ENCODE measurements around the gene SCNN1G. TPM values are rescaled to one million over a fixed set of nuclear protein-coding genes. Genes with fewer than 3 reads are reported as not detected.

SCNN1G gene
- total and polyA plus RNA-seq, 2 donors (not counting 3 experiments of a cell fraction or from before 2014, with no cell fraction given): not detected

GRCh38 chr16:23186171-23186570 is 3.6 kb downstream of the SCNN1G start:
- BruUV-seq (replicated peaks): no TSS peak
- no peak overlapping the region for H3K27ac ChIP-seq (ENCODE audit: insufficient read depth, low read depth, low read length)
- H3K9me3 ChIP-seq (replicated peaks; ENCODE audit: control insufficient read depth, insufficient read depth, low read length): no peaks in the 10 kb centered on the region
- H3K9ac ChIP-seq (replicated peaks; ENCODE audit: extremely low read depth, insufficient read depth, low read length): no peak overlapping the region
- H3K27me3 ChIP-seq (ENCODE audit: control insufficient read depth in 2 of 2, insufficient read depth in 2 of 2, low read length in 2 of 2): peaks cover 27 to 30% of the 10 kb centered on the region in 2 experiments
- H3K79me2 ChIP-seq (ENCODE audit: control insufficient read depth, insufficient read depth, low read length): no peaks in the 10 kb centered on the region
- TF ChIP-seq MAX (IDR thresholded peaks at IDR 0.05; ENCODE audit: insufficient read depth, insufficient read length) (no peak), JUN (IDR thresholded peaks at IDR 0.05; ENCODE audit: borderline replicate concordance, insufficient read depth, insufficient read length, low read depth) (no peak), EZH2 (IDR thresholded peaks at IDR 0.05; ENCODE audit: borderline replicate concordance, low read depth, low read length, severe bottlenecking) (no peak), FOS (IDR thresholded peaks at IDR 0.05; ENCODE audit: borderline replicate concordance, insufficient read depth, low read length) (no peak), POLR2A (IDR thresholded peaks at IDR 0.05; ENCODE audit: low read depth, low read length) (no peak), GATA2 (IDR thresholded peaks at IDR 0.05; ENCODE audit: insufficient read depth, insufficient read length, low read depth, low read length) (no peak), CTCF (IDR thresholded peaks at IDR 0.05; ENCODE audit: extremely low read depth in 1 of 2, insufficient read depth in 1 of 2, low read depth in 1 of 2, low read length in 2 of 2) (no peak), MYC (IDR thresholded peaks at IDR 0.05; ENCODE audit: low read depth, low read length) (no peak), POLR2AphosphoS5 (IDR thresholded peaks at IDR 0.05; ENCODE audit: insufficient read depth, low read depth, low read length) (no peak)
- DNase-seq (ENCODE audit: low read depth, low spot score): no peak
- intact Hi-C loops (cut with micrococcal nuclease) (no loop called here), dilution Hi-C loops (cut with MboI; ENCODE audit: extremely low pct_ligation_motif_present, low sequenced_read_pairs) (no loop called here)
- no peaks in the 10 kb centered on the region for H3K36me3 ChIP-seq (ENCODE audit: control insufficient read depth in 2 of 2, extremely low read depth in 1 of 2, insufficient read depth in 2 of 2, low read length in 2 of 2)
- no peak for FAIRE-seq
- no peak overlapping the region for H2AFZ ChIP-seq (ENCODE audit: low read depth, low read length)
- ChIA-PET POLR2A (no interaction called here), CTCF (interaction anchor here (13.5 kb wide), 1 partner anchor 248 kb away, joined by 371 read pairs; no protein-coding TSS in a partner anchor)
- no peak overlapping the region for H3K4me2 ChIP-seq (ENCODE audit: insufficient read depth, low read length)
- H4K20me1 ChIP-seq (replicated peaks; ENCODE audit: control insufficient read depth, extremely low read depth, insufficient read depth, low read length): no peaks in the 10 kb centered on the region
- H3K9me1 ChIP-seq (replicated peaks; ENCODE audit: control insufficient read depth, extremely low read depth, insufficient read depth, low read length): no peaks in the 10 kb centered on the region
- peaks cover 5% of the 10 kb centered on the region for H3K4me1 ChIP-seq (ENCODE audit: control insufficient read depth, extremely low read depth, insufficient read depth, low read length)
- H3K4me3 ChIP-seq (replicated peaks in 1 of 3; ENCODE audit: insufficient read depth in 1 of 3, low read depth in 1 of 3, low read length in 3 of 3): no peak overlapping the region
